Activated CD8-positive, alpha-beta memory T cell treated with anti-CD3 and anti-CD28 coated beads, Interleukin-2, amount 10 ng/mL, durations not matched to agents 7 days and 5 days (primary cell): ENCODE data around the gene FSCN2. TPM values are rescaled to one million over a fixed set of nuclear protein-coding genes. Genes with fewer than 3 reads are reported as not detected.

ENCODE experiments used
- ATAC-seq: fragments of 150-1000 bp; cut with Tn5 transposase; one replicate; pipeline ENCODE4 v1.10.0; 2021; ENCODE audit warnings: moderate library complexity
- CTCF ChIA-PET: fragments of 350-600 bp; sonication (Branson Sonifier 250); formaldehyde crosslinking; loops from one replicate; lab custom pipeline; 2021; ENCODE audit warnings: antibody characterized with exemption; lab: Charles Lee
- DNase-seq: peaks from one replicate; pipeline ENCODE4 v3.0.0-alpha.2; 2020
- H3K27ac Mint-ChIP-seq: one replicate; pipeline ENCODE4 v1.8.0; 2021; ENCODE audit warnings: mild to moderate bottlenecking, mixed read lengths
- H3K27me3 Mint-ChIP-seq: one replicate; pipeline ENCODE4 v1.8.0; 2021; ENCODE audit warnings: mixed read lengths
- H3K36me3 Mint-ChIP-seq: one replicate; pipeline ENCODE4 v1.8.0; 2021; ENCODE audit warnings: mild to moderate bottlenecking, mixed read lengths
- H3K4me1 Mint-ChIP-seq: one replicate; pipeline ENCODE4 v1.8.0; 2021; ENCODE audit warnings: mixed read lengths
- H3K4me3 Mint-ChIP-seq: one replicate; pipeline ENCODE4 v1.8.0; 2021; ENCODE audit warnings: mild to moderate bottlenecking, moderate library complexity, mixed read lengths
- H3K9me3 Mint-ChIP-seq: one replicate; pipeline ENCODE4 v1.8.0; 2022; ENCODE audit warnings: low read depth, mixed read lengths
- total RNA-seq, 2 experiments: library from RNA; stranded (reverse); gene quantifications; one replicate each; pipeline ENCODE4 v1.2.3, GENCODE V29; 2021

FSCN2 gene
- total RNA-seq, 2 experiments from 2014 or later, result 0.41 to 0.56 TPM

GRCh38 chr17:81487089-81487486, 41.1 kb upstream of the FSCN2 start:
- ATAC-seq, result no peak
- peaks cover 37% of the 10 kb centered on the region for H3K27me3 Mint-ChIP-seq
- peak overlapping the region; percentile 50 for H3K4me3 Mint-ChIP-seq
- H3K36me3 Mint-ChIP-seq, result no peaks in the 10 kb centered on the region
- no peaks in the 10 kb centered on the region for H3K9me3 Mint-ChIP-seq
- peaks cover 12% of the 10 kb centered on the region for H3K4me1 Mint-ChIP-seq
- CTCF ChIA-PET, result interaction anchor here (0.7 to 1.4 kb wide), 2 partner anchors 50 to 234 kb away, joined by 3 read pairs; no protein-coding TSS in a partner anchor
- no peak overlapping the region for H3K27ac Mint-ChIP-seq
- DNase-seq, result no peak

- Mint-ChIP-seq H3K4me1 (peaks cover 12% of the 10 kb centered on the region), H3K36me3 (no peaks in the 10 kb centered on the region), H3K4me3 (peak overlapping the region; percentile 50), H3K9me3 (no peaks in the 10 kb centered on the region), H3K27ac (no peak overlapping the region), H3K27me3 (peaks cover 37% of the 10 kb centered on the region)
- DNase-seq, result peak; percentile 79
- ATAC-seq, result peak; percentile 89
- CTCF ChIA-PET, result interaction anchor here (0.7 kb wide), 1 partner anchor 235 kb away, joined by 3 read pairs; no protein-coding TSS in a partner anchor
Measured at GRCh38 chr17:81487487-81488275, 40.5 kb upstream of the FSCN2 start.

- Mint-ChIP-seq H3K9me3 (no peaks in the 10 kb centered on the region), H3K27me3 (peaks cover 35% of the 10 kb centered on the region), H3K27ac (no peak overlapping the region), H3K4me1 (peaks cover 12% of the 10 kb centered on the region), H3K36me3 (no peaks in the 10 kb centered on the region), H3K4me3 (no peak overlapping the region)
- ATAC-seq (peak; percentile 22), DNase-seq (no peak)
- CTCF ChIA-PET, result no interaction called here
Measured at GRCh38 chr17:81488276-81488860, 39.8 kb upstream of the FSCN2 start.

GRCh38 chr17:81489012-81489997, 38.9 kb upstream of the FSCN2 start:
- Mint-ChIP-seq H3K4me3 (no peak overlapping the region), H3K9me3 (no peaks in the 10 kb centered on the region), H3K27ac (peak overlapping the region; percentile 20), H3K36me3 (no peaks in the 10 kb centered on the region), H3K4me1 (peaks cover 12% of the 10 kb centered on the region), H3K27me3 (peaks cover 33% of the 10 kb centered on the region)
- CTCF ChIA-PET, result interaction anchor here (1.0 kb wide), 1 partner anchor 236 kb away, joined by 3 read pairs; no protein-coding TSS in a partner anchor
- DNase-seq (no peak), ATAC-seq (no peak)

GRCh38 chr17:81489998-81490992, 37.9 kb upstream of the FSCN2 start:
- H3K4me3 Mint-ChIP-seq, result no peak overlapping the region
- H3K36me3 Mint-ChIP-seq, result no peaks in the 10 kb centered on the region
- H3K9me3 Mint-ChIP-seq, result no peaks in the 10 kb centered on the region
- ATAC-seq (no peak), DNase-seq (no peak)
- H3K27ac Mint-ChIP-seq, result no peak overlapping the region
- peaks cover 36% of the 10 kb centered on the region for H3K27me3 Mint-ChIP-seq
- H3K4me1 Mint-ChIP-seq, result peaks cover 8% of the 10 kb centered on the region
- CTCF ChIA-PET, result interaction anchor here (1.0 kb wide), 1 partner anchor 237 kb away, joined by 3 read pairs; no protein-coding TSS in a partner anchor

- H3K27me3 Mint-ChIP-seq, result peaks cover 35% of the 10 kb centered on the region
- H3K27ac Mint-ChIP-seq, result no peak overlapping the region
- no peaks in the 10 kb centered on the region for H3K36me3 Mint-ChIP-seq
- DNase-seq, result no peak
- no peak for ATAC-seq
- CTCF ChIA-PET, result no interaction called here
- peaks cover 5% of the 10 kb centered on the region for H3K4me1 Mint-ChIP-seq
- H3K9me3 Mint-ChIP-seq, result no peaks in the 10 kb centered on the region
- H3K4me3 Mint-ChIP-seq, result no peak overlapping the region
Measured at GRCh38 chr17:81491181-81491581, 37.0 kb upstream of the FSCN2 start.

- no peak overlapping the region for H3K27ac Mint-ChIP-seq
- H3K4me3 Mint-ChIP-seq, result no peak overlapping the region
- H3K27me3 Mint-ChIP-seq, result peaks cover 32% of the 10 kb centered on the region
- H3K9me3 Mint-ChIP-seq, result no peaks in the 10 kb centered on the region
- ATAC-seq (no peak), DNase-seq (no peak)
- H3K4me1 Mint-ChIP-seq, result peaks cover 2% of the 10 kb centered on the region
- H3K36me3 Mint-ChIP-seq, result no peaks in the 10 kb centered on the region
- CTCF ChIA-PET, result interaction anchor here (1.7 kb wide), 1 partner anchor 8 kb away, joined by 7 read pairs; no protein-coding TSS in a partner anchor
Measured at GRCh38 chr17:81491761-81492160, 36.4 kb upstream of the FSCN2 start.

GRCh38 chr17:81492202-81492601, 36.0 kb upstream of the FSCN2 start:
- Mint-ChIP-seq H3K27me3 (peaks cover 33% of the 10 kb centered on the region), H3K4me1 (peaks cover 2% of the 10 kb centered on the region), H3K4me3 (no peak overlapping the region), H3K9me3 (no peaks in the 10 kb centered on the region), H3K27ac (no peak overlapping the region), H3K36me3 (no peaks in the 10 kb centered on the region)
- no peak for DNase-seq
- no peak for ATAC-seq
- CTCF ChIA-PET, result interaction anchor here (1.7 kb wide), 1 partner anchor 8 kb away, joined by 7 read pairs; no protein-coding TSS in a partner anchor

GRCh38 chr17:81492706-81493105, 35.5 kb upstream of the FSCN2 start:
- CTCF ChIA-PET, result interaction anchor here (0.6 to 1.7 kb wide), 2 partner anchors 9 to 1206 kb away, joined by 3 to 7 read pairs; partner anchors contain the start of gene RAB40B
- Mint-ChIP-seq H3K27ac (no peak overlapping the region), H3K4me1 (peaks cover 2% of the 10 kb centered on the region)

GRCh38 chr17:81493198-81494038, 34.8 kb upstream of the FSCN2 start:
- no peak for ATAC-seq
- Mint-ChIP-seq H3K27ac (no peak overlapping the region), H3K4me1 (peaks cover 2% of the 10 kb centered on the region), H3K9me3 (no peaks in the 10 kb centered on the region), H3K36me3 (no peaks in the 10 kb centered on the region), H3K4me3 (no peak overlapping the region), H3K27me3 (peaks cover 40% of the 10 kb centered on the region)
- DNase-seq, result no peak
- CTCF ChIA-PET, result interaction anchor here (0.6 to 1.7 kb wide), 2 partner anchors 9 to 1205 kb away, joined by 3 to 7 read pairs; partner anchors contain the start of gene RAB40B

More at GRCh38 chr17:81492706-81493105, 35.5 kb upstream of the FSCN2 start:
- DNase-seq (no peak), ATAC-seq (no peak)
- H3K9me3 Mint-ChIP-seq, result no peaks in the 10 kb centered on the region
- H3K4me3 Mint-ChIP-seq, result no peak overlapping the region
- H3K36me3 Mint-ChIP-seq, result no peaks in the 10 kb centered on the region
- H3K27me3 Mint-ChIP-seq, result peaks cover 35% of the 10 kb centered on the region

GRCh38 chr17:81494626-81495377, 33.4 kb upstream of the FSCN2 start:
- DNase-seq, result no peak
- no peaks in the 10 kb centered on the region for H3K9me3 Mint-ChIP-seq
- ATAC-seq, result no peak
- no peaks in the 10 kb centered on the region for H3K4me1 Mint-ChIP-seq
- CTCF ChIA-PET, result no interaction called here
- no peaks in the 10 kb centered on the region for H3K36me3 Mint-ChIP-seq
- H3K4me3 Mint-ChIP-seq, result no peak overlapping the region
- peaks cover 36% of the 10 kb centered on the region for H3K27me3 Mint-ChIP-seq
- no peak overlapping the region for H3K27ac Mint-ChIP-seq
